Progenitor cell of endocrine pancreas (in vitro differentiated cells): Measurements from ENCODE around the gene ZNRF4. TPM values are rescaled to one million over a fixed set of nuclear protein-coding genes. Genes with fewer than 3 reads are reported as not detected.
"Not testable (repeated sequence)": the region's sequence is repeated elsewhere in the genome, so short reads cannot be mapped to it uniquely, and the experiment has no call there.

Experiments
- DNase-seq: peaks from one replicate; pipeline ENCODE4 v3.0.0; 2021; ENCODE audit warnings: low spot score; ENCODE audit not compliant: unreplicated experiment
- H3K27ac Mint-ChIP-seq: 2 replicates; pipeline ENCODE4 v1.8.0; 2021; ENCODE audit warnings: mild to moderate bottlenecking, moderate library complexity, mixed read lengths
- H3K27me3 Mint-ChIP-seq: 2 replicates; pipeline ENCODE4 v1.8.0; 2021; ENCODE audit warnings: mixed read lengths
- H3K36me3 Mint-ChIP-seq: 2 replicates; pipeline ENCODE4 v1.8.0; 2022; ENCODE audit warnings: mixed read lengths; ENCODE audit not compliant: insufficient read depth
- H3K4me1 Mint-ChIP-seq: 2 replicates; pipeline ENCODE4 v1.8.0; 2021; ENCODE audit warnings: low read depth, mixed read lengths
- H3K4me3 Mint-ChIP-seq: 2 replicates; pipeline ENCODE4 v1.8.0; 2021; ENCODE audit warnings: low read depth, mild to moderate bottlenecking, moderate library complexity, mixed read lengths
- H3K9me3 Mint-ChIP-seq: 2 replicates; pipeline ENCODE4 v1.8.0; 2021; ENCODE audit warnings: low read depth, mixed read lengths
- CTCF ChIP-seq: fragments of 200-600 bp; sonication (generic); IDR thresholded peaks from one replicate; pipeline ENCODE4 v1.5.0; 2021; ENCODE audit warnings: antibody characterized with exemption, mild to moderate bottlenecking; ENCODE audit not compliant: unreplicated experiment
- total RNA-seq: library from RNA; stranded (reverse); gene quantifications from 2 replicates; pipeline ENCODE4 v1.2.1, GENCODE V29; 2021

The ZNRF4 gene
- total RNA-seq, 1 donor from 2014 or later: not detected

GRCh38 chr19:5436106-5436947 is 18.9 kb upstream of the ZNRF4 start:
- Mint-ChIP-seq H3K27me3 (peaks cover 33% of the 10 kb centered on the region), H3K9me3 (peaks cover 4% of the 10 kb centered on the region), H3K27ac (peak overlapping the region; percentile 88), H3K4me3 (peak overlapping the region; percentile 75), H3K36me3 (peaks cover 1% of the 10 kb centered on the region), H3K4me1 (peaks cover 2% of the 10 kb centered on the region)
- DNase-seq: peak; percentile 87
- no peak for TF ChIP-seq CTCF

GRCh38 chr19:5436948-5437306 is 18.3 kb upstream of the ZNRF4 start:
- DNase-seq: no peak
- Mint-ChIP-seq H3K36me3 (peaks cover 1% of the 10 kb centered on the region), H3K27me3 (peaks cover 31% of the 10 kb centered on the region), H3K9me3 (peaks cover 4% of the 10 kb centered on the region), H3K27ac (peak overlapping the region; percentile 88), H3K4me1 (peaks cover 2% of the 10 kb centered on the region), H3K4me3 (peak overlapping the region; percentile 75)
- no peak for TF ChIP-seq CTCF

GRCh38 chr19:5438756-5439155 is 16.5 kb upstream of the ZNRF4 start:
- not testable (repeated sequence) for H3K9me3 Mint-ChIP-seq
- H3K27me3 Mint-ChIP-seq: peaks cover 26% of the 10 kb centered on the region

GRCh38 chr19:5439452-5439851 is 15.8 kb upstream of the ZNRF4 start:
- no peaks in the 10 kb centered on the region for H3K36me3 Mint-ChIP-seq
- peaks cover 20% of the 10 kb centered on the region for H3K27me3 Mint-ChIP-seq
- no peak for DNase-seq
- H3K4me1 Mint-ChIP-seq: peaks cover 2% of the 10 kb centered on the region
- no peak for TF ChIP-seq CTCF
- no peak overlapping the region for H3K27ac Mint-ChIP-seq
- peaks cover under 1% of the 10 kb centered on the region for H3K9me3 Mint-ChIP-seq
- H3K4me3 Mint-ChIP-seq: no peak overlapping the region

More at GRCh38 chr19:5438756-5439155, 16.5 kb upstream of the ZNRF4 start:
- not testable (repeated sequence) for H3K4me1 Mint-ChIP-seq, DNase-seq, H3K36me3 Mint-ChIP-seq, H3K27ac Mint-ChIP-seq, H3K4me3 Mint-ChIP-seq

- Mint-ChIP-seq H3K9me3 (no peaks in the 10 kb centered on the region), H3K36me3 (no peaks in the 10 kb centered on the region), H3K27ac (no peak overlapping the region), H3K27me3 (peaks cover 15% of the 10 kb centered on the region), H3K4me1 (peaks cover 2% of the 10 kb centered on the region), H3K4me3 (no peak overlapping the region)
- no peak for DNase-seq
- TF ChIP-seq CTCF: no peak
Measured at GRCh38 chr19:5440299-5440698, 14.9 kb upstream of the ZNRF4 start.

GRCh38 chr19:5443723-5444122 is 11.5 kb upstream of the ZNRF4 start:
- peaks cover 20% of the 10 kb centered on the region for H3K27me3 Mint-ChIP-seq
- no peak overlapping the region for H3K4me3 Mint-ChIP-seq
- peaks cover 6% of the 10 kb centered on the region for H3K4me1 Mint-ChIP-seq
- no peak for DNase-seq
- H3K9me3 Mint-ChIP-seq: no peaks in the 10 kb centered on the region
- TF ChIP-seq CTCF: no peak
- H3K36me3 Mint-ChIP-seq: no peaks in the 10 kb centered on the region
- no peak overlapping the region for H3K27ac Mint-ChIP-seq
